Ramos (cell line): ENCODE measurements around the gene RASAL3.

Experiments used
- in situ Hi-C: fragments of 300-500 bp; cut with MboI; formaldehyde crosslinking; loops from one replicate; pipeline ENCODE4 v1.14.3; 2022; ENCODE audit warnings: low sequenced_read_pairs; ENCODE audit not compliant: unreplicated experiment

RASAL3 gene

DNA sequence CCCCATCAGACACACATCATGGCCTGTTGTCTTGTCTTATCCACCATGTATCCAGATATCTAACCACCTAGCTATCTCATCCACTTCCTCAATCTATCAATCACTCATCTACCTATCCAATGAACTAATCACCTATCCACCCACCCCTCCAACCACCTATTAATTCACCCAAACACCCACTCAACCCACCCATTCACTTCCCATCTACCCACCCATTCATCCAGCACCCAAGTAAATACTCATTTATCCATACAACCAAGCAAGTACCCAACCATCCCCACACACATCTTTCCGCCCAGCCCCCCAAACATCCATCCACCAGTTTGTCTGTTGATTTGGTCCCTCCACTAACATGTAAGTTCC, 13.8 kb downstream of the RASAL3 start:
- in situ Hi-C loops: no loop called here

- in situ Hi-C loops: no loop called here
Observed at GRCh38 chr19:15449620-15450527, 14.5 kb downstream of the RASAL3 start, which contains the start of gene WIZ. Gene WIZ, minus strand, starts transcription at chr19:15449956. Its CDS starts 1,649 bp downstream, at chr19:15448307.

GRCh38 chr19:15448778-15449619, 15.3 kb downstream of the RASAL3 start:
- in situ Hi-C loops: no loop called here

- in situ Hi-C loops: no loop called here
Observed at GRCh38 chr19:15448044-15448777, 16.1 kb downstream of the RASAL3 start.

GRCh38 chr19:15447057-15447456, 17.3 kb downstream of the RASAL3 start:
- in situ Hi-C loops: no loop called here

GRCh38 chr19:15445807-15446376, 18.5 kb downstream of the RASAL3 start:
- in situ Hi-C loops: no loop called here

DNA sequence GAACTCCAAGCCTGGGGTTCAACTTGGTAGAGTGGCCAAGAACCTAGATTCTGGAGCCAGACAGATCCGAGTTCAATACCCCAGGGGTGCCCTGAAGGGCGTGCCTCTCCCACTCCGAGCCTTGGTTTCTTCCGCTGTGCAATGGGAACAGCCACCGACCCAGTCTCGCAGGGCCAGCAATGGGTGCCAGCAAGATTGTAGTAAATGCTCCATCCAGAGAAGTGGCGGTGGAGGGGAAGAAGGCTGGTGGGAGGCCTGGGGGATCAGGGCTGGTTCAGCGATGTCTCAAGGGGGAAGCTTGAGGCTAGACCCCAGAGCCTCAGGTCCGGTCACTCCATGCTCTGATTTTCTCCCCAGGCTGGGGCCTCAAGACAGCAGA, 19.1 kb downstream of the RASAL3 start:
- in situ Hi-C loops: no loop called here

GRCh38 chr19:15444505-15445226, 19.7 kb downstream of the RASAL3 start:
- in situ Hi-C loops: no loop called here

DNA sequence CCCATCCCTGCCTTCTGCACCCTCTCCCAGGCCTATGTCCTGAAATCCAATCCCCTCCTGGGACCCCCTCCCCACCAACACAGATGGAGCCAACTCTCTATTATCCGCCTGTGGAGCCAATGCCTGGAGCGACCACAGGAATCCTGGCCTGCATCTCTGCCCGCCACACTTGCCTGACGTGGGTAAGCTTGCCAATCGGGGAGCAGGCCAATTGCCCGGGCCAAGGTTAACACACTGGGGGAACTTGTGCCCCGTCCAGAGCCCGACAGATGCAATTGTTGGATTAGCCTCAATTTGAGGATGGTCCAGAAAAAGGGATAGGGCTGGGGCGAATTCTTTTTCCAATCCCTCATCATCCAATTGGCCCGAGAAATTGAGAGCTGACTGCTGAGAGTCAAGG, 20.5 kb downstream of the RASAL3 start:
- in situ Hi-C loops: no loop called here

DNA sequence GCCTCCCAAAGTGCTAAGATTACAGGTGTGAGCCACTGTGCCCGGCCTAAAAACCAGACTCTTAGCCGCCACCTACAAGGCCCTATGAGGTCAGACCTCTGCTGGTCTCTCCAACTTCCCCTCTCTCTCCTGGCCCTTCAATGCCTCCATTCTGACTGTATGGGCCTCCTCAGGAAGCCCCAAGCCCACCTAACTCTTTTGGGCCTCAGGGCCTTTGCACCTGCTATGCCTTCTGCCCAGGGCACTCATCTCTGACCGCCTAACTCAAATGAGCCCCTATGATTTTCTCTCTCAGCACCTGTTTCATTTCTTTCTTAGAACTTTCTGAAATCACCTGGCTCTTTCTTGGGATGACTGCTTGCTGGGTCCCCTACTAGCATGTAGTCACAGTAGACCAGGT, 21.0 kb downstream of the RASAL3 start:
- in situ Hi-C loops: no loop called here

DNA sequence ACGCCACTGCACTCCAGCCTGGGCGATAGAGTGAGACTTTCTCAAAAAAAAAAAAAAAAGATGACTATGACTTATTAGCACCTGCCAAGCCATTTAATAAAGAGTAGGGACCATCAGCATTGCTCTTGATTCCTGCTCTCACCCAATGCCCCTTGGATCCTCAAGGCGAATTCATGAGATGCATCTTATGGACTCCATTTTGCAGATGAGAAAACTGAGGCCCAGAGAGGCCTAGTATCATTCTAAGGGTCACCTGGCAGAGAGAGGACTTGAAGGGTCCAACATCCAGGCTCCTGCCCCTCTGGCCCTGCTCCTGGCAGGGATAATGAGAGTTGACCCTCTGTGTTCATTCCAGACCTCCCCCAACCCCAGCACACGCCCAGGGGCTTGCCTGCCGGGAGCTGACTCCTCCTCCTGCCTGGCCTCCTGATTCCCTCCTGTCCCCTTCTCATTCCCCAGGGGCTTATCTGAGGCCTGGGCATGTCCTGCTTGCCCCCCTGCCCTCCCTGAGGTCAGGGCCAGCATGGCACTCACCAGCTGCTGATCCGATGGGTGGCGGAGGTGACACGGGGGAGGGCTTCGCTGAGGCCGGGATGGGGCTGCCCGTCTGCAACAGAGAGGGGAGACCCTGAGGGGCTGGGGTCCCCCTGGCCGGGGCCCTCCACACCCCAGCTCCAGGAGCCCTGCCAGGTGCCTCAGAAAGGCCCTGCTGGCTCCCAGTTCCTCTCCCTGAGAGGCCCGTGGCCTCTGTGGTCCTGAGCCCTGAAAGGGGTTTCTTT, 22.0 kb downstream of the RASAL3 start:
- in situ Hi-C loops: no loop called here

DNA sequence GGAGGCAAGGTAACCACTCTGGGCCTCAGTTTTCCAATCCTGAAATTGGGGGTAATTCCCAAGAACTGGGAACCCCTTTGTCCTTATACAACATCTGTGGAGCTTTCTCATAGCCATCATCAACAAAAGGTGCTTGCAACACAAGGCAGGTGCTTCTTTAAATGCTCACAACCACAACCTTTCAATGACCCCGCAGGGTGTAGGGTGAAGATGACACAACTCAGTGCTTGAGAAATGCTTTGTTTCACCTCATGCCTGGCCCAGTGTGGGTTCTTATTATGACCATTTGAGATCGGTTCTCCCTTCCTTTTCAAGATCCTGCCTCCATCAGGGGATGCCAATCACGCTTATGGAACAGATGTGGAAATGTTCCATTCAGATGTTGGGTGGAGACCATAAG, 23.0 kb downstream of the RASAL3 start:
- in situ Hi-C loops: no loop called here

GRCh38 chr19:15439821-15440641, 24.3 kb downstream of the RASAL3 start:
- in situ Hi-C loops: no loop called here

DNA sequence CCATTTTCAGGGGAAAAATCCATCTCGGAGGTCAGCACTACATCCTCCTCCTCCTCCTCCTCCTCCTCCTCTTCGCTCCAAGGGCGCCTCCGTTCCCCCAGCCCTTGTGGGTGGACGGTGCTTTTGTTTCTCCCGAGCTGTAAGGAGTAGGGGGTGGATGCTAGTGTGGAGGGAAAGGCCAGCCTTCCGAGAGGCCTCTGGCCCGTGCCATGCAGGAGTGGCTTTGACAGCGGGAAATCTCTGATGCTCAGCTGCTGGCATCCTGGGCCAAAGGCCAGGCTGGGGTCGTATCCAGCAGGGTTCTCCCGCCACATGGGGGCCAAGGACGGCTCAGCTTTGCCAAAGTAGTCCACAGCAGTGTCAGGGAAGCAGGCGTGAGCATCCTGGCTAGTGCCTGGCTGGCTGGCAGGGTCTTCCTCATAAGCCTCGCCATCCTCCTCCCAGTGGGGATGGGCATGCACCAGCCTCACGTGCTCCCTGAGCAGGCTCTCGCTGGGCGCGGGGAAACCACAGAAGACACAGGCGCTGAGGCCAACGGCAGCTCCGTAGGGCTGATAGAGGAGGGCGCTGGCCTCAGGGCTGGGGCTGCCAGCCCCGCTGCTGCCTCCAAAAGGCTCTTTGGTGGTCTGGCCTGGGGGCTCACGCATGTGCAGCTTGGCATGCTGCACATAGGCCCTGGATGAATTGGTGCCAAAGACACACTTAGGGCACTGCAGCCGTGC, 25.1 kb downstream of the RASAL3 start:
- in situ Hi-C loops: no loop called here

- in situ Hi-C loops: no loop called here
Observed at GRCh38 chr19:15438577-15438976, 25.8 kb downstream of the RASAL3 start.

DNA sequence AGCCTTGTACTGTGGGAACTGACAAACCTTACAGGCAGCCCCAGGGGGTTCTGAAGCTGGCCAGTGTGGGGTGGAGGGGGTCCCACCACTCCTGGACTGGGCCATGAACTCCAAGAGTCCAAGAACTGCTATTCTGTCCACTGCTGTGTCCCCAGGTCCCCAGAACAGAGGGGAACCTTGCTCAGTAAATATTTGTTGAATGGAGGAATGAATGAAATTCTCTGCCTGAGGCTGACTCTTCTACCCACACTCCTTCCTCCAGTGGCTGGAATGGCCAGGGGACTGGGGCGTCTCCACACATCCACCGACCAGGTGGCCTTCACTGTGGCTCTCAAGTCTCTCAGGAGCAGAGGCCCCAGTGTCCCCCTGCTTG, 26.2 kb downstream of the RASAL3 start:
- in situ Hi-C loops: no loop called here

DNA sequence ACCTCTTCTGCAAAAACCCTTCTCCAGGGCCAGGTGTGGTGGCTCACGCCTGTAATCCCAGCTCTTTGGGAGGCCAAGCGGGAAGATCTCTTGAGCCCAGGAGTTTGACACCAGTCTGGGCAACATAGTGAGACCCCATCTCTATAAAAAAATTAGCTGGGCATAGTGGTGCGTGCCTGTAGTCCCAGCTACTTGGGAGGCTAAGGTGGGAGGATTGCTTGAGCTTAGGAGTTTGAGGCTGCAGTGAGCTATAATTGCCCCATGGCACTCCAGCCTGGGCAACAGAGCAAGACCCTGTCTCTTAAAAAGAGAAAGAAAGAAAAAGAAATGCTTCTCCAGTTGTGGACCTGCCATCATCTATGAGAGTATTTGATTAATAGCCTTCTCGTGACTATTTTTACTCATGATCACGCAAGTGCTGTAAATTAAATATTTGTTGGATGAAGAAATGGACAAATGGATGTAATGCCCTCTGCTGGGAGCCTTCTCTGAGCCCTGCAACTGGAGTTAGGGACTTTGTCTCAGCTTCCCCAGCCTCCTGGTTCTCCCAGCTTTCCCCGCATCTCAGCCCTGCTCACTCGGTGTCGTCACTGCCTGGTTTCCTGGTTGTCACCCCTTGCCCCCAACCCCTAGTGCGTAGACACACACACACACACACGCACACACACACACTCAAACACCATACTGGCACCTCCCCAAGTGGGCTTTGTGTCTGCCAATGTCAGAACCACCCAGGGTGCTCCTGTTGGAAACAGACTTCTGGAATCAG, 26.8 kb downstream of the RASAL3 start:
- in situ Hi-C loops: no loop called here
